Measurements from ENCODE around the gene KAT5.
"Not testable (repeated sequence)": the region's sequence is repeated elsewhere in the genome, so short reads cannot be mapped to it uniquely, and the experiment has no call there.

The KAT5 gene

DNA sequence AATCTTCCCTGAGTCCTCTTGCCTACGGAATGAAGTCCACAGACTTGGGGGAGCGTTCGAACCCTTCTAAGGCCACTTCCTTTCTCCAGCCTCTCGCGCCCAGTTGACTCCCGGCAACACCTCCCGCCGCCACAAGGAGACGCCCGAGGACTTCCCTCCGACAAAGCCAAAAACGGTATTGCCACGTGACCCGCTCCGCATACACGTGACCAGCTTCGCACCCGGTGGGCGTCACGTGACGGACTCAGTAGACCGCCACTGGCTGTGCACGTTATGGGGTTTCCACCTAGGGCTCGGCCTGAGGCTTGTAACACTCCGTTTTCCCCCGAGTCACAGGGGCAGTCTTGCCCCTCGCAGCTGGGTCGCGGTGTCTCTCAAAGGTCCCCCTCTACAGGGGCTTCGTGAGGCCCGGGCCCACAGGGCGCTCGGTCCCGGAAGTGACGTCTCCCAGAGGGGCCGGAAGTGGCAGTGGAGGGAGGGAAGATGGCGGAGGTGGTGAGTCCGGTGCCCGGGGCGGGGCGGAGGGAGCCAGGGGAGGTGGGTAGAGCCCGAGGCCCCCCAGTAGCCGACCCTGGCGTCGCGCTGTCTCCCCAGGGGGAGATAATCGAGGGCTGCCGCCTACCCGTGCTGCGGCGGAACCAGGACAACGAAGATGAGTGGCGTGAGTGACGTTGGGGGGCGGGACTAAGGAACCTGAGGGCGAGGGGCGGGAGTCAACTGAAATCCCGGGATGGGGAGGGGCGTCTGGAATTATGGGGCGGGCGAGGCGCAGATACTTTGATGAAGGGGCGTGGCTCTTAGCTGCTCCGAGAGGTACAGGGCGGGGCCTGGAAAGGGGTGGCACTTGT, at the start of gene KAT5:
TSS of gene KAT5 (plus strand) at position 468 of the 848 bp plus-strand sequence. CDS start at position 484, 16 bp downstream.
- DNase-seq (ENCODE audit: low read depth, low spot score): peak; percentile 95

- peak; percentile 74 for DNase-seq (ENCODE audit: low read depth, low spot score)
Observed at GRCh38 chr11:65662799-65663638, 49.0 kb upstream of the KAT5 start, which contains the start of gene RELA. Gene RELA (minus strand): TSS chr11:65662916. CDS start chr11:65662832, 84 bp downstream.

- DNase-seq (ENCODE audit: low read depth, low spot score): no peak
Observed at GRCh38 chr11:65663639-65664200, 48.3 kb upstream of the KAT5 start.

DNA sequence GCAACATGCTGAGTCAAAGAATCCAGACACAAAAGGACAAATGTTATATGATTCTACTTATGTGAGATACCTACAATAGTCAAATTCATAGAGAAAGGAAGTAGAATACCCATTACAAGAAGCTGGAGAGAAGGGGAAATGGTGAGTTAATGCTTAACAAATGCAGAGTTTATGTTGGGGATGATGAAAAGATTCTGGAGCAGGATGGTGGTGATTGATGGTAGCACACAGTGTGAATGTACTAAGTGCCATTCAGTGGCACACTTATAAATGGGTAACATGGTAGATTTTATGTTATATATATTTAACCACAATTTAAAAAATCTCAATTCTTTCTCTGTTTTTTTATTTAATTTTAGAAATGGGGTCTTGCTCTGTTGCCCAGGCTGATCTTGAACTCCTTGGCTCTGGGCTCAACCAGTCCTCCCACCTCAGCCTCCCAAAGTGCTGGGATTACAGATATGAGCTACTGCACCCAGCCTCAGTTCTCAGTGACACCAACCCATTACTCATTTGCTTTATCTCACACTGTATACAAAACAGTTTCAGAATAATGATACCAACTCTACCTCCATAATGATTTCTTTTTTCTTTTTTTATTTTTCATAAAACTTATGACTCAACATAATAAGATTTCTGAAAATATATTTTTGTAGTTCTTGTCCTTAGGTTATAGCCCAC, 39.7 kb upstream of the KAT5 start:
- no peak for DNase-seq (ENCODE audit: low read depth, low spot score)

DNA sequence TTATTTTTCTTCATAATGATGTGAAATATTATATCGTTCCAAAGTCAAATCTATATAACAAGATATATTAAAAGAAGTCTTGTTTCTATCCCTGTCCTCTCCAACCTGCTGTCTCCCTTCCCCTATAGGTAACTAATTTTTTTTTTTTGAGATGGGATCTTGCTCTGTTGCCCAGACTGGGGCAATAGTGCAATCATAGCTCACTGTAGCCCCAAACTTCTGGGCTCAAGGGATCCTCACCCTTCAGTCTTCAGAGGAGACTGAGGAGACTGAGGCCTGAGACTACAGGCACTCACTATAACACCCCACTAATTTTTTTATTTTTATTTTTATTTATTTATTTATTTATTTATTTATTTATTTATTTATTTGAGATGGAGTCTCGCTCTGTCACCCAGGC, 39.1 kb upstream of the KAT5 start:
- DNase-seq (ENCODE audit: low read depth, low spot score): no peak

DNA sequence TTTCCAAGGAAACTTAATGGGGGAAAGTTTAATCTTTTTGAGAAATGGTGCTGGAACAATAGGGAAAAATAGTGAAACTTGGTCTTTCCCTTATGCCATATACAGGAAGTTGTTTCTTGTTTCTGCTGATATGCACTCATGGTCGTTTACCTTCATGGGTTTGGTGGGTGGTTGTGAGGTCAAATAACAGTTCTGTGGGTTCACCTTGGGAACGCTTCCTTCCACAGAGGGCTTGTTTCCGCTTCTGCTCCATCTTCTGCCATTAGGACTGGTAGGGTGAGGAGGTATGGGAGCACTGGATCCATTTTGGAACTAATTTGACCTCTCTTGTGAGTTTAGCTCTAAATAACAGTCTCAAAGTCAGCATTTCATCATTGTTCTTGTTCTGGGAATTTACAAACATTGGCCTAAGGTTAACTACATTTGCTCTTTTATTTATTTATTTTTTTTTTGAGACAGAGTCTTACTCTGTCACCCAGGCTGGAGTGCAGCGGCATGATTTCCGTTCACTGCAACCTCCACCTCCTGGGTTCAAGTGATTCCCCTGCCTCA, 31.8 kb upstream of the KAT5 start:
- no peak for DNase-seq (ENCODE audit: low read depth, low spot score)

DNA sequence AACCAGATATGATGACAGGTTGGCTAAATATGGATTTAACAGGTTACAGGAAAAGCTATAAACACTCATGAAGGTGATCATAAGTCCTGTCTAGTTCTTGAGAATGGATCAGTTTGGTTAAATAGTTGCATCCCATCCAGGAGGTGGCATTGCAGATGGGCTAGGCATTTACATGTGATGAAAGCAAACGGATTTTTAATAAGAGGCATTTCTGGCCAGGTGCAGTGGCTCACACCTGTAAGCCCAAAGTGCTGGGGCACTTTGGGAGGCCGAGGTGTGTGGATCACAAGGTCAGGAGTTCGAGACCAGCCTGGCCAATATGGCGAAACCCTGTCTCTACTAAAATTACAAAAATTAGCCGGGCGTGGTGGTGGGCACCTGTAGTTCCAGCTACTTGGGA, 28.6 kb upstream of the KAT5 start:
- not testable (repeated sequence) for DNase-seq (ENCODE audit: low read depth, low spot score)

GRCh38 chr11:65685981-65686380, 26.1 kb upstream of the KAT5 start:
- DNase-seq (ENCODE audit: low read depth, low spot score): no peak

DNA sequence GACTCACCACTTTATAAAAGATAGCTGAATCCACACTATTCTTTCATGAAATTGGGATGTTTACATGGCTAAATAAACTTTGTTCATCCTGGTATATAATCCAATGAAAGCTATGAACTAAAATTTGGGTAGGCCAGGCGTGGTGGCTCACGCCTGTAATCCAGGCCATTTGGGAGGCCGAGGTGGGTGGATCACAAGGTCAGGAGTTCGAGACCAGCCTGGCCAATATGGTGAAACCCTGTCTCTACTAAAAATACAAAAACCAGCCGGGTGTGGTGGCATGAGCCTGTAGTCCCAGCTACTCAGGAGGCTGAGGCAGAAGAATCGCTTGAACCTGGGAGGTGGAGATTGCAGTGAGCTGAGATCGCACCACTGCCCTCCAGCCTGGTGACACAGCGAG, 20.2 kb upstream of the KAT5 start:
- DNase-seq (ENCODE audit: low read depth, low spot score): not testable (repeated sequence)

DNA sequence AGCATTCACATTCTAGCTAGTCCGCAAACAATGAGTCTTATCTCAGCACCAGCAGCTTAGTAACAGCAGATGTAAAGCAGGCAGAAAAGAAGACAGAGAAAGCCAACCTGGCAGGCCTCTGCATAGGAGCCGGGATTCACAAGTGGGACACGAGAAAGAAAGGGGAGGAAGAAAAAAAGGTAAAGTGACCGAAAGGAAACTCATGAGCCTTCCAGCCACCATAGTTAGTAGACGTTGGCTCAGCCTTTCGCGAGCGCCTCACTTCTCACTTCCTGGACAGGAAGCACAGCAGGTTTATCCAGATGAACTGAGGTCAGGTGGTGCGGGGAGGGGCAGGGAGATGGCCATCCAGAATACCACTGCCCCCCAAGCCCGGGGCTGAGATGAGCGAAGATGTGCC, 19.7 kb upstream of the KAT5 start:
- DNase-seq (ENCODE audit: low read depth, low spot score): no peak

- DNase-seq (ENCODE audit: low read depth, low spot score): no peak
Observed at GRCh38 chr11:65695459-65696241, 16.4 kb upstream of the KAT5 start.

GRCh38 chr11:65696802-65697552, 15.1 kb upstream of the KAT5 start:
- DNase-seq (ENCODE audit: low read depth, low spot score): no peak

DNA sequence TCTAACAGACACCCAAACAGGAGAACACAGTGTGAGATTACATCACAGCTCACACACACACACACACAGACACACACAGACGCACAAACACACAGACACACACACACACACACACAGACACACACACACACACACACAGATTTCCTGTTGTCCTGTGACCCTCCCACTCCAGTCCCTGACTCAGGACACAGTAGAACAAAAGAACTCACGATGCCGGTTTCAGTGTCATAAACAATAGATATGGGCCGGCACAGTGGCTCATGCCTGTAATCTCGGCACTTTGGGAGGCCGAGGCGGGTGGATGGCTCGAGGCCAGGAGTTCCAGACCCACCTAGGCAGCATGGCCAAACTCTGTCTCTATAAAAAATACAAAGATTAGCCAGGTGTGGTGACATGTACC, 13.8 kb upstream of the KAT5 start:
- DNase-seq (ENCODE audit: low read depth, low spot score): no peak

GRCh38 chr11:65699306-65699705, 12.7 kb upstream of the KAT5 start:
- no peak for DNase-seq (ENCODE audit: low read depth, low spot score)

DNA sequence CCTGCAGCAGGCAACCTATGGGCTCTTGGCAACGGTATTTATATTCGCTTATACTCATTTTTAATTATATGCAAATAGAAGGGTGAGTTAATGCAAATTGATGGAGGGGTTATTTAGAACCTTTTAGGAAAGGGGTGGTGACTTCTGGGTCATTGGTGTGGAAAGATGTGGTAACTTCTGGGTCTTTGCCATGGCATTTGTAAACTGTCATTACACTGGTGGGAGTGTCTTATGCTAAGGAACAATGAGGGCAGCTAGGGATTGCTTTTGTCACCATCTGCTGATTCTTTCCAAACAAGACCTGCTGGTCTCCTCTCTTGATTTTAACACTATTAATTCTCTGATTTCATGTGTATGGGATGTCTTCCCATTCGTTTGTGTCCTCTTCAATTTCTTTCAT, 11.7 kb upstream of the KAT5 start:
- DNase-seq (ENCODE audit: low read depth, low spot score): no peak

GRCh38 chr11:65701686-65702085, 10.4 kb upstream of the KAT5 start:
- DNase-seq (ENCODE audit: low read depth, low spot score): no peak

- no peak for DNase-seq (ENCODE audit: low read depth, low spot score)
Observed at GRCh38 chr11:65703846-65704245, 8.2 kb upstream of the KAT5 start.

GRCh38 chr11:65706303-65706763, 5.7 kb upstream of the KAT5 start:
- DNase-seq (ENCODE audit: low read depth, low spot score): peak; percentile 53

DNA sequence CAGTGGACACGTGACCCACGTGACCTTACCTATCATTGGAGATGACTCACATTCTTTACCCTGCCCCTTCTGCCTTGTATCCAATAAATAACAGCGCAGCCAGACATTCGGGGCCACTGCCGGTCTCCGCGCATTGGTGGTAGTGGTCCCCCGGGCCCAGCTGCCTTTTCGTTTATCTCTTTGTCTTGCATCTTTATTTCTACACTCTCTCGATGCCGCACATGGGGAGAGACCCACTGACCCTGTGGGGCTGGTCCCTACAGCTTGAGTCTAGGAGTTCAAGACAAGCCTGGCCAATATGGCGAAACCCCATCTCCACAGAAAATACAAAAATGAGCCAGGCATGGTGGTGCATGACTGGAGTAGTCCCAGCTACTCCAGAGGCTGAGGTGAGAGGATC, 5.0 kb upstream of the KAT5 start:
- DNase-seq (ENCODE audit: low read depth, low spot score): not testable (repeated sequence)

DNA sequence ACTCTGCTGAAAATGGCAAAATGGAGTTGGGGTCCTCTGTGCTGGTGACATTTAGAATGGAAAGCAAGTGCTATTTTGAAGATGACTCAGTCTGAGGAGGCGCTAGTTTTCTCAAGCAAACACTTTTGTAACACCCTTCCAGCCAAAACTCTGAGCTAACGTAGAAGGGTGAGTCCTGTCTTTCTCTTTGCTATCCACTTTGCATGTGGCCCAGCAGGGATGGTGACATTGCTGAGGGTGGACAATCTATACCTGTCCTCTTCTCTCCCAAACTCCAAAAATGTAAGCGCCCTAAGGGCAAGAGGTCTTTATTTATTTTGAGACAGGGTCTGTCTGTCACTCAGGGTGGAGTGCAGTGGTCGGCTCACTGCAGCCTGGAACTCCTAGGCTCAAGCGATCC, 3.6 kb upstream of the KAT5 start:
- DNase-seq (ENCODE audit: low read depth, low spot score): no peak

Measured in activated CD4-positive, CD25-positive, alpha-beta regulatory T cell treated with anti-CD3 and anti-CD28 coated beads, Interleukin-2, amount 50 U/mL, for 16 hours (primary cell).